Upper lobe of left lung (tissue), 6 donors: ENCODE measurements around the gene IGSF9. TPM values are rescaled to one million over a fixed set of nuclear protein-coding genes. Genes with fewer than 3 reads are reported as not detected.

Experiments used
- ATAC-seq, 2 donors: fragments of 200-7000 bp; cut with Tn5 transposase; one replicate each; pipeline ENCODE4 v1.9.1; 2022; ENCODE audit warnings: mild to moderate bottlenecking in 2 of 2, moderate library complexity in 2 of 2; ENCODE audit not compliant: low FRiP score in 2 of 2
- DNase-seq, 2 donors: peaks; one replicate each; pipeline ENCODE4 v3.0.0-alpha.2; 2019 to 2020
- H3K27ac ChIP-seq, 4 donors: fragments of 200-600 bp; sonication (generic); one replicate each; pipeline ENCODE4 v1.5.1; 2016 to 2019
- H3K27me3 ChIP-seq, 4 donors: fragments of 200-600 bp; sonication (generic); one replicate each; pipeline ENCODE4 v1.5.1; 2017 to 2019
- H3K36me3 ChIP-seq, 4 donors: fragments of 200-600 bp; sonication (generic); one replicate each; pipeline ENCODE4 v1.5.1; 2016 to 2019
- H3K4me1 ChIP-seq, 4 donors: fragments of 200-600 bp; sonication (generic); one replicate each; pipeline ENCODE4 v1.5.1; 2018 to 2019
- H3K4me3 ChIP-seq, 4 donors: fragments of 200-600 bp; sonication (generic); one replicate each; pipeline ENCODE4 v1.5.1; 2017 to 2019; ENCODE audit warnings: mild to moderate bottlenecking in 2 of 4, moderate library complexity in 1 of 4
- H3K9me3 ChIP-seq, 4 donors: fragments of 200-600 bp; sonication (generic); one replicate each; pipeline ENCODE4 v1.5.1; 2018 to 2019
- EP300 ChIP-seq, 4 donors: sonication (generic); formaldehyde crosslinking; IDR thresholded peaks; one replicate each; pipeline ENCODE4 v1.5.1; 2017; ENCODE audit warnings: antibody characterized with exemption in 4 of 4, control low read depth in 2 of 4
- POLR2A ChIP-seq, 4 donors: fragments of 450-650 bp; IDR thresholded peaks; one replicate each; pipeline ENCODE4 v1.5.1; 2016 to 2017; ENCODE audit warnings: antibody characterized with exemption in 4 of 4, mild to moderate bottlenecking in 2 of 4
- POLR2AphosphoS5 ChIP-seq, 2 donors: sonication (generic); formaldehyde crosslinking; IDR thresholded peaks; one replicate each; pipeline ENCODE4 v1.5.1; 2017; ENCODE audit warnings: antibody characterized with exemption in 2 of 2
- WGBS, 2 donors: methylation state at CpG; one replicate each; pipeline ENCODE4 v1.1.5; 2017 to 2018; 5-methylcytosine and 5-hydroxymethylcytosine counted together
- total RNA-seq, 6 donors: library from RNA; depleted of rRNA in 4 of 6; stranded (reverse); fragments of >200 nt in 4 of 6; gene quantifications; one replicate each; pipeline versions ENCODE4 v1.1.0 to v1.2.1, GENCODE V29; 2016 to 2021
- TF ChIP-seq, protein P1 (sequence below), 6 experiments: fragments of 450-650 bp in 4 of 6; fragments of 200-600 bp in 2 of 6; sonication (generic) in 2 of 6; IDR thresholded peaks; one replicate each; pipeline ENCODE4 v1.5.1; 2016 to 2019; ENCODE audit warnings: antibody characterized with exemption in 6 of 6
- donor health status: DM: no; HTN: no; CAD: no; lungs with moderate emphysema.
- donor health status: DM: no; HTN: yes; CAD: no; lungs with severe emphysema.

Gene IGSF9
- total RNA-seq, 6 donors from 2014 or later = 0.55 to 2.3 (median 1.5) TPM

DNA sequence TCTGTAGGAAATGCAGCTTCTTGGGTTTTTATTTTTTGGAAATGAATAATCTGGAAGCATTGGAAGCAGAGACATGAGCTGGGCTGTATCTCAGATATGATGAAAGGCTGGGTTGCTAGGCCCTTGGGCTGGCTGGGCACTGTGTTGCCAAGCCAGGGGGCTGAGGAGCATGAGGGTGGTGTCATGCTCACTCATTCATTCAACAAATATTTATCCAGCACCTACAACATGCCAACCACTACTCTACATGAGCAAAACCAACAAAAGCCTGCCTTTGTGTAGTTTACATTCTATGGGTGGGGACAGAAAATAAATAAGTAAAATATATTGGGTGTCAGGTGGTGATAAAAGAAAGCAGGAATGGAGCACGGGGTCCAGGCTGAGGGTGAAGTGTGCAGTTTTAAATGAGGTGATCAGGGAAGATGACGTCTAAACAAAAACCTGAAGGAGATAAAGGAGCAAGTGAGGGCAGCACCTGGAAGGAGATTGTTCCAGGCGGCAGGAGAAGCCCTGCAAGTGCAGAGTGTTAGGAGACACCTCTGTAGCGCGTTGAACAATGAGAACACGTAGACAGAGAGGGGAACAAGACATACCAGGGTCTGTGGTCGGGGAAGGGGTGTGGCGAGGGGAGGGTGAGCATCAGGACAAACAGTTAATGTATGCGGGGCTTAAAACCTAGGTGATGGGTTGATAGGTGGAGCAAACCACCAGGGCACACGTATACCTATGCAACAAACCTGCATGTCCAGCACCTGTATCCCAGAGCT, 31.0 kb downstream of the IGSF9 start:
- no peaks in the 10 kb centered on the region for H3K27me3 ChIP-seq
- peak overlapping the region; percentile 69 to 97 (median 82) for H3K27ac ChIP-seq
- 74% methylated on average over 10 of the region's 10 CpGs for WGBS, 2 donors
- H3K36me3 ChIP-seq = peaks cover 12 to 42% (median 33%) of the 10 kb centered on the region in 4 donors
- TF ChIP-seq POLR2AphosphoS5 (IDR thresholded peaks at IDR 0.05) = no peak
- no peak for TF ChIP-seq POLR2A (IDR thresholded peaks at IDR 0.05)
- TF ChIP-seq, protein P1, sequence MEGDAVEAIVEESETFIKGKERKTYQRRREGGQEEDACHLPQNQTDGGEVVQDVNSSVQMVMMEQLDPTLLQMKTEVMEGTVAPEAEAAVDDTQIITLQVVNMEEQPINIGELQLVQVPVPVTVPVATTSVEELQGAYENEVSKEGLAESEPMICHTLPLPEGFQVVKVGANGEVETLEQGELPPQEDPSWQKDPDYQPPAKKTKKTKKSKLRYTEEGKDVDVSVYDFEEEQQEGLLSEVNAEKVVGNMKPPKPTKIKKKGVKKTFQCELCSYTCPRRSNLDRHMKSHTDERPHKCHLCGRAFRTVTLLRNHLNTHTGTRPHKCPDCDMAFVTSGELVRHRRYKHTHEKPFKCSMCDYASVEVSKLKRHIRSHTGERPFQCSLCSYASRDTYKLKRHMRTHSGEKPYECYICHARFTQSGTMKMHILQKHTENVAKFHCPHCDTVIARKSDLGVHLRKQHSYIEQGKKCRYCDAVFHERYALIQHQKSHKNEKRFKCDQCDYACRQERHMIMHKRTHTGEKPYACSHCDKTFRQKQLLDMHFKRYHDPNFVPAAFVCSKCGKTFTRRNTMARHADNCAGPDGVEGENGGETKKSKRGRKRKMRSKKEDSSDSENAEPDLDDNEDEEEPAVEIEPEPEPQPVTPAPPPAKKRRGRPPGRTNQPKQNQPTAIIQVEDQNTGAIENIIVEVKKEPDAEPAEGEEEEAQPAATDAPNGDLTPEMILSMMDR (IDR thresholded peaks at IDR 0.05) = no peak
- no peak for TF ChIP-seq EP300 (IDR thresholded peaks at IDR 0.05)
- DNase-seq = no peak
- no peaks in the 10 kb centered on the region for H3K9me3 ChIP-seq
- ATAC-seq = peak in 1 of 2 donors; percentile 27
- H3K4me1 ChIP-seq = peaks cover 60 to 95% (median 92%) of the 10 kb centered on the region in 4 donors
- no peak overlapping the region for H3K4me3 ChIP-seq

GRCh38 chr1:159913451-159914192, 31.8 kb downstream of the IGSF9 start:
- WGBS, 2 donors = 74 to 76% methylated on average over 5 of the region's 5 CpGs
- Histone ChIP-seq H3K27me3 (no peaks in the 10 kb centered on the region), H3K9me3 (no peaks in the 10 kb centered on the region), H3K27ac (peak overlapping the region; percentile 60 to 83 (median 75)), H3K4me3 (no peak overlapping the region), H3K4me1 (peaks cover 57 to 89% (median 88%) of the 10 kb centered on the region in 4 donors), H3K36me3 (peaks cover 4 to 34% (median 25%) of the 10 kb centered on the region in 4 donors)
- TF ChIP-seq EP300 (IDR thresholded peaks at IDR 0.05) (peak in 1 of 4 donors; percentile 22), POLR2A (IDR thresholded peaks at IDR 0.05) (peak in 1 of 4 donors; percentile 24), POLR2AphosphoS5 (IDR thresholded peaks at IDR 0.05) (no peak)
- TF ChIP-seq, protein P1 (IDR thresholded peaks at IDR 0.05) = no peak
- ATAC-seq (peak; percentile 7 to 71), DNase-seq (peak in 1 of 2 donors; percentile 49)

GRCh38 chr1:159911326-159912070, 33.9 kb downstream of the IGSF9 start:
- H3K4me3 ChIP-seq = no peak overlapping the region
- TF ChIP-seq EP300 (IDR thresholded peaks at IDR 0.05) = no peak
- no peak for TF ChIP-seq POLR2AphosphoS5 (IDR thresholded peaks at IDR 0.05)
- TF ChIP-seq, protein P1 (IDR thresholded peaks at IDR 0.05) = no peak
- no peak for TF ChIP-seq POLR2A (IDR thresholded peaks at IDR 0.05)
- DNase-seq (peak in 1 of 2 donors; percentile 30), ATAC-seq (no peak)
- peaks cover 37 to 69% (median 68%) of the 10 kb centered on the region in 4 donors for H3K4me1 ChIP-seq
- no peaks in the 10 kb centered on the region for H3K27me3 ChIP-seq
- WGBS, 2 donors = 60 to 68% methylated on average over 6 of the region's 6 CpGs
- H3K9me3 ChIP-seq = no peaks in the 10 kb centered on the region
- peak overlapping the region; percentile 67 to 88 (median 82) for H3K27ac ChIP-seq
- peaks cover 0 to 13% (median 5%) of the 10 kb centered on the region in 4 donors for H3K36me3 ChIP-seq

DNA sequence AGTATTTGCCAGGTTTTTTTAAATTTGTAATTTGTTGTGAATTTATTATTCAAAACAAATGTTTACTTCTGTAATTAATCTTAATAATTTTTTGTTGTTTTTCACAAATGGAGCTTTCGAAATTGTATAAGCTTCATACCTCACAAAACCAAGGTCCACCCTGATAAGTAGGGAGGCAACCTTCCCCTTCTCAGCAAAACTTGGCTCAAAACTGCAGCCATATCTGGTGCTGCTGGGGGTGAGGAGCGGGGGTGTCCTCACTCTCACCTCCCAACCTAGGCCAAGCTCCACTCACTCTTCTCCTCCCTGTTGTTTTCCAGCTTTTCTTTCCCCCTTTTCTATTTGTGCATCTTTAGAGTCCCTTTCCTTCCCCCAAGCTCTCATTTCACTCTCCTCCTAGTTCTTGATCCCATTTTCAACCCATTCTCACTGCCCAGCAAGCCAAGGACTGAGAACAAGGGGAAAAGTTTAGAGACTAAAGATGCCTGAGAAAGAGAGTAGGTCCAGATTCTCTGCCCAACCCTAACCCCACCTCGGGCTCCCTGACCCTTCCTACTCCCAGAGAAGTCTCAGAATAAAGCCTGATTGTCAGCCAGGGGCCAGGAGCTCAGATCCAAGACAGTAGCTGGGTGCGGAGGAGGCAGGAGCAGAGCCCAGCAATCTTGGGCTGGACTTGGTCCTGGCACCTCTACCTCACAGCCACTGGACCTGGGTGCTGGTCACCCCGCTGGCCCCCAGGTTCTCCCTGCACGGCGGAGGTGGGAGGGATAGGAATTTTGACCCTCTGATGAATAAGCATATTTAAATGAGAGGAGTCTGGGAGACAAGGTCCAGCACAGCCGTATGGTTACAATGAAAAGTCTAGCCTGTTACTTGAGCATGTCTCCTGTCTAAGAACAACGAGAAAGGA, 37.1 kb downstream of the IGSF9 start:
- no peak for TF ChIP-seq POLR2AphosphoS5 (IDR thresholded peaks at IDR 0.05)
- TF ChIP-seq, protein P1 (IDR thresholded peaks at IDR 0.05) = no peak
- TF ChIP-seq POLR2A (IDR thresholded peaks at IDR 0.05) = no peak
- TF ChIP-seq EP300 (IDR thresholded peaks at IDR 0.05) = no peak

More for the DNA sequence above, 37.1 kb downstream of the IGSF9 start:
- ATAC-seq (no peak), DNase-seq (no peak)
- Histone ChIP-seq H3K4me1 (peaks cover 30 to 41% (median 38%) of the 10 kb centered on the region in 4 donors), H3K4me3 (no peak overlapping the region), H3K27ac (peak overlapping the region in 2 of 4 donors; percentile 14 to 30), H3K27me3 (no peaks in the 10 kb centered on the region), H3K9me3 (no peaks in the 10 kb centered on the region), H3K36me3 (no peaks in the 10 kb centered on the region)
- 84 to 89% methylated on average over 8 to 9 of the region's 9 CpGs for WGBS, 2 donors
